Neural cell (in vitro differentiated cells): Measurements from ENCODE around the gene TMEM218.

ENCODE experiments used
- POLR2AphosphoS5 ChIP-seq: IDR thresholded peaks from 2 replicates; pipeline ENCODE4 v1.6.1; 2012
- TF ChIP-seq, protein P1 (sequence below): fragments of 450-650 bp; IDR thresholded peaks from 2 replicates; pipeline ENCODE4 v1.5.1; 2014; ENCODE audit warnings: antibody characterized with exemption, mild to moderate bottlenecking, moderate library complexity; ENCODE audit not compliant: poor library complexity, severe bottlenecking
- TF ChIP-seq, protein P2 (sequence below): IDR thresholded peaks from 2 replicates; pipeline ENCODE4 v1.6.1; 2012; ENCODE audit warnings: borderline replicate concordance

DNA sequence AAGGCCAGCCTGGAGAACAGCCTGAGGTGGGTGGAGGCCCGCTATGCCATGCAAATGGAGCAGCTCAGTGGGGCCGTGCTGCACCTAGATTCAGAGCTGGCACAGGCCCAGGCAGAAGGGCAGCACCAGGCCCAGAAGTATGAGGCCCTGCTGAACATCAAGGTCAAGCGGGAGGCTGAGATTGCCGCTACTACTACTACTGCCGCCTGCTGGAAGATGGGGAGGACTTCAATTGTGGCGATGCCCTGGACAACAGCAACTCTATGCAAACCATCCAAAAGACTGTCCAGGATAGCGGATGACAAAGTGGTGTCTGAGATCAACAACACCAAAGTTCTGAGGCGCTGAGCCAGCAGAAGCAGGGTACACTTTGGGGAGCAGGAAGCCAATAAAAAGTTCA, 3.1 kb upstream of the TMEM218 start:
- TF ChIP-seq, protein P1, sequence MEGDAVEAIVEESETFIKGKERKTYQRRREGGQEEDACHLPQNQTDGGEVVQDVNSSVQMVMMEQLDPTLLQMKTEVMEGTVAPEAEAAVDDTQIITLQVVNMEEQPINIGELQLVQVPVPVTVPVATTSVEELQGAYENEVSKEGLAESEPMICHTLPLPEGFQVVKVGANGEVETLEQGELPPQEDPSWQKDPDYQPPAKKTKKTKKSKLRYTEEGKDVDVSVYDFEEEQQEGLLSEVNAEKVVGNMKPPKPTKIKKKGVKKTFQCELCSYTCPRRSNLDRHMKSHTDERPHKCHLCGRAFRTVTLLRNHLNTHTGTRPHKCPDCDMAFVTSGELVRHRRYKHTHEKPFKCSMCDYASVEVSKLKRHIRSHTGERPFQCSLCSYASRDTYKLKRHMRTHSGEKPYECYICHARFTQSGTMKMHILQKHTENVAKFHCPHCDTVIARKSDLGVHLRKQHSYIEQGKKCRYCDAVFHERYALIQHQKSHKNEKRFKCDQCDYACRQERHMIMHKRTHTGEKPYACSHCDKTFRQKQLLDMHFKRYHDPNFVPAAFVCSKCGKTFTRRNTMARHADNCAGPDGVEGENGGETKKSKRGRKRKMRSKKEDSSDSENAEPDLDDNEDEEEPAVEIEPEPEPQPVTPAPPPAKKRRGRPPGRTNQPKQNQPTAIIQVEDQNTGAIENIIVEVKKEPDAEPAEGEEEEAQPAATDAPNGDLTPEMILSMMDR = no peak
- TF ChIP-seq POLR2AphosphoS5 = no peak
- TF ChIP-seq, protein P2, sequence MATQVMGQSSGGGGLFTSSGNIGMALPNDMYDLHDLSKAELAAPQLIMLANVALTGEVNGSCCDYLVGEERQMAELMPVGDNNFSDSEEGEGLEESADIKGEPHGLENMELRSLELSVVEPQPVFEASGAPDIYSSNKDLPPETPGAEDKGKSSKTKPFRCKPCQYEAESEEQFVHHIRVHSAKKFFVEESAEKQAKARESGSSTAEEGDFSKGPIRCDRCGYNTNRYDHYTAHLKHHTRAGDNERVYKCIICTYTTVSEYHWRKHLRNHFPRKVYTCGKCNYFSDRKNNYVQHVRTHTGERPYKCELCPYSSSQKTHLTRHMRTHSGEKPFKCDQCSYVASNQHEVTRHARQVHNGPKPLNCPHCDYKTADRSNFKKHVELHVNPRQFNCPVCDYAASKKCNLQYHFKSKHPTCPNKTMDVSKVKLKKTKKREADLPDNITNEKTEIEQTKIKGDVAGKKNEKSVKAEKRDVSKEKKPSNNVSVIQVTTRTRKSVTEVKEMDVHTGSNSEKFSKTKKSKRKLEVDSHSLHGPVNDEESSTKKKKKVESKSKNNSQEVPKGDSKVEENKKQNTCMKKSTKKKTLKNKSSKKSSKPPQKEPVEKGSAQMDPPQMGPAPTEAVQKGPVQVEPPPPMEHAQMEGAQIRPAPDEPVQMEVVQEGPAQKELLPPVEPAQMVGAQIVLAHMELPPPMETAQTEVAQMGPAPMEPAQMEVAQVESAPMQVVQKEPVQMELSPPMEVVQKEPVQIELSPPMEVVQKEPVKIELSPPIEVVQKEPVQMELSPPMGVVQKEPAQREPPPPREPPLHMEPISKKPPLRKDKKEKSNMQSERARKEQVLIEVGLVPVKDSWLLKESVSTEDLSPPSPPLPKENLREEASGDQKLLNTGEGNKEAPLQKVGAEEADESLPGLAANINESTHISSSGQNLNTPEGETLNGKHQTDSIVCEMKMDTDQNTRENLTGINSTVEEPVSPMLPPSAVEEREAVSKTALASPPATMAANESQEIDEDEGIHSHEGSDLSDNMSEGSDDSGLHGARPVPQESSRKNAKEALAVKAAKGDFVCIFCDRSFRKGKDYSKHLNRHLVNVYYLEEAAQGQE = no peak
